Measurements from ENCODE around the gene PLEKHA1. TPM values are rescaled to one million over a fixed set of nuclear protein-coding genes. Genes with fewer than 3 reads are reported as not detected.

The PLEKHA1 gene
- polyA plus RNA-seq, 4 donors = 37.4 to 102 (median 96.2) TPM

DNA sequence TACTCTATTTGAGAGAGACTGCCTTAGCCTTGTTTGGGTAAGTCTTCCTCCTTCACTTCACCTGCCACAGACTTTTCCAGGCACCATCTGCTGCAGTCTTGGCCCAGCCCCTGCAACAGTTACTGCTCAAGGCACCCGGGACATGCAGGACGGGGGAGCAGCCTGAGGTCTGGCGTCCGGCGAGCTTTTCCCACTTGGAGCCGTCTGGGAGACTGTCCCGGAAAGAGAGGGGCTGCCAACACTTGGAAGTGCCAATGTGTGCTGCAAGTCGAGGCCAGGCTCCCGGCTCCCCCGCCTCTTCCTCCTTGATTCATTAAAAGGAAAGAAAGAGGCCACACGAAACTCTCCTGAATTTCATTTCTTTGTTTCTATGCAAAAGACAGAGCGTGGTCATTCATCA lies 100.6 kb downstream of the PLEKHA1 start:
- no peak for DNase-seq (ENCODE audit: low read depth in 4 of 4, low spot score in 3 of 4)

DNA sequence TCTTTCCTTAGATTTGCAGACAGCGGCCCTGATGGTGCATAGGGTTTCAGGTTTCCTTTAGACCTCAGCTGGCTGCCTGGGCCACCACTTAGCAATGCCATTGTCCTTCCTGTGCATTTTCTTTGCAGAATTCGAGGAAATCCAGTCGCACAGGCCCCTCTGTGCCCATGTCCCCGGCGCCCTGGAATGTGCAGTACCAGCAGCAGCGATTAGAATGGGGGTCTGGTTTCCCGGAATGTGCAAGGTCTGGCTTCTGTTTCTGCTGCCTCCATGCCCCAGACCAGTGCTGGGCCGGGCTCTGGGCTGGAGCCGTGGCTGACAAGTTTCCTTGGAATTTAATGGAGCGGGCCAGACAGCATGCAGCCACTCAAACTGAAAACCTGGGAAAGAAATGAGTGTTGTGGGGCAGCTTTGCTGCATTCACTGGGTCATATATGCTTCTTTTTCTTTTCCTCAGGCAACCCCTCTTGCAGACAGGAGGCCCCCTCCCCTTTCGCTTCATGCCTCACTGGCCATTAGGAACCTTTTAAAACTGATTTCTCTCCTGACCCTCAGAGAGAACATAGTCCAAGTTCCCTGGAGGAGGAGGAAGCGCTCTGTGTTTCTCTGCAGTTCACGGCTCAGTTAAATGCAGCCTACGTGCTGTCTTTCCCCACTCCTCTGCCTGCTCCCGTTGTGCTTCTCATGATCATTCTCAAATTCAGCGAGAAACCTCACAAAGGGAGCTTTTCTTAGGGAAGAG lies 101.3 kb downstream of the PLEKHA1 start:
- no peak for DNase-seq (ENCODE audit: low read depth in 4 of 4, low spot score in 3 of 4)

- DNase-seq (ENCODE audit: low read depth in 4 of 4, low spot score in 3 of 4) = no peak
Measured at GRCh38 chr10:122476333-122476695, 101.8 kb downstream of the PLEKHA1 start.

DNA sequence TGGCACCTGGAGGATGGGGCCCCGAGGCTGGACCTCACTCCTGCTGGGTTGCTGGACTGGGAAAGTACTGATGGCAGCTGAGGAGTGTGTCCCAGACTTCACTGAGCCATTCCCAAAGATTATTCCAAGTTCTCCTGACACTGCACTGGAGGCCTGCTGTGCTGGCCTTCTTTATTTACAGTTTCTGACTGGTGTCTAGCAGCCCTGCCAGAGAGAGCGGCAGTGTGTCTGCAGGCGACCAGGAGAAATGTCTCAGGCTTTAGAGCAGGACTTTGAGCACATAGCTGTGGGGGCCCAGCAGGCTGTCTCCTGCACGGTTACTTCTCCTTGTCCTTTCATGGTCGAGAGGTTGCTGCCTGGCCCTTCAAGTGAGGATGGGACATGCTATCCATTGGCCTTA lies 102.9 kb downstream of the PLEKHA1 start:
- DNase-seq (ENCODE audit: low read depth in 4 of 4, low spot score in 3 of 4) = no peak

GRCh38 chr10:122478971-122479370 lies 104.5 kb downstream of the PLEKHA1 start:
- no peak for DNase-seq (ENCODE audit: low read depth in 4 of 4, low spot score in 3 of 4)

GRCh38 chr10:122480146-122480833 lies 105.8 kb downstream of the PLEKHA1 start:
- no peak for DNase-seq (ENCODE audit: low read depth in 4 of 4, low spot score in 3 of 4)

DNA sequence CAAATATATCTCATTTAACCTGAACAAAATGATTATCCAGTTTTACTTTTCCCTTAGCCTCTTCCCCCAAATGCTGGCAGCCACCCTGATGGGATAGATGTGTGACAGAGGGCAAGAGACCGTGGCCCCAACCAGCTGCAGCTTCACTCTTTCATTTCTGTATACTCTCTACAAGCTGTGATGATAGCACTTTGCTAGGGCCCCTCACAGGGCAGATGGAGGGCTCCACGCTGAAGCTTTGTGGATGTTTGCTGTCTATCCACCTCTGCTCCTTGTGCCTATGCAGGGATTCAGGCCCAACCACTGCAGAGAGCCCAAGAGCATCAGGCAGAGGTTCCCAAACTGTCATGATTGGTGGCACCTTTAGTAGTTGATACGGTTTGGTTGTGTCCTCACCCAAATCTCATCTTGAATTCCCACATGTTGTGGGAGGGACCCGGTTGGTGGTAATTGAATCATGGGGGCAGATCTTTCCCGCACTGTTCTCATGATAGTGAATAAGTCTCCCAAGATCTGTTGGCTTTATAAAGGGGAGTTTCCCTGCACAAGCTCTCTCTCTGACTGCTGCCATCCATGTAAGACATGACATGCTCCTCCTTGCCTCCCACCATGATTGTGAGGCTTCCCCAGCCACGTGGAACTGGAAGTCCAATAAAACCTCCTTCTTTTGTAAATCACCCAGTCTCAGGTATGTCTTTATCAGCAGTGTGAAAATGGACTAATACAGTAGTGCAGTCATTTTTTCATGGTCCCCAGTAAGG lies 107.0 kb downstream of the PLEKHA1 start:
- DNase-seq (ENCODE audit: low read depth in 4 of 4, low spot score in 3 of 4) = no peak

Other genes with a start within 250 kb of the PLEKHA1 start
- gene BTBD16, start 103.4 kb upstream of the PLEKHA1 start, polyA plus RNA-seq (ENCODE audit: insufficient read length in 4 of 4) = 1 to 10 TPM in 2 of 4 donors, under 1 TPM in 2; 0.08 to 2.0 (median 0.88) TPM
- gene ARMS2, start 79.9 kb downstream of the PLEKHA1 start, polyA plus RNA-seq (ENCODE audit: insufficient read length in 4 of 4) = under 1 TPM in 2 of 4 donors, not detected in 2; 0.22 to 0.34 TPM
- gene HTRA1, start 86.8 kb downstream of the PLEKHA1 start, polyA plus RNA-seq (ENCODE audit: insufficient read length in 4 of 4) = 100 to 1,000 TPM; 150 to 199 (median 179) TPM
- gene DMBT1, start 186.0 kb downstream of the PLEKHA1 start, polyA plus RNA-seq (ENCODE audit: insufficient read length in 4 of 4) = under 1 TPM in 3 of 4 donors, not detected in 1; 0.05 to 0.11 (median 0.07) TPM